Upper lobe of right lung (tissue), 1 donor: ENCODE data around the gene FAM53B. TPM values are rescaled to one million over a fixed set of nuclear protein-coding genes. Genes with fewer than 3 reads are reported as not detected.

Experiments
- ATAC-seq: fragments of 200-7000 bp; cut with Tn5 transposase; one replicate; pipeline ENCODE4 v1.9.1; 2020; ENCODE audit warnings: mild to moderate bottlenecking, moderate library complexity
- DNase-seq: peaks from one replicate; pipeline ENCODE4 v3.0.0-alpha.2; 2020
- H3K27ac ChIP-seq: fragments of 200-600 bp; one replicate; pipeline ENCODE4 v1.8.0; 2022
- H3K27me3 ChIP-seq: fragments of 200-600 bp; one replicate; pipeline ENCODE4 v1.8.0; 2022; ENCODE audit warnings: mild to moderate bottlenecking
- H3K36me3 ChIP-seq: fragments of 200-600 bp; one replicate; pipeline ENCODE4 v1.8.0; 2022
- H3K4me1 ChIP-seq: fragments of 200-600 bp; one replicate; pipeline ENCODE4 v1.8.0; 2022
- H3K4me3 ChIP-seq: fragments of 200-600 bp; one replicate; pipeline ENCODE4 v1.8.0; 2022; ENCODE audit warnings: mild to moderate bottlenecking
- H3K9me3 ChIP-seq: fragments of 200-600 bp; one replicate; pipeline ENCODE4 v1.8.0; 2022
- CTCF ChIP-seq: fragments of 200-600 bp; IDR thresholded peaks from one replicate; pipeline ENCODE4 v1.8.0; 2022; ENCODE audit warnings: antibody characterized with exemption
- intact Hi-C: fragments of 100-400 bp; cut with DNase I; formaldehyde crosslinking; loops from one replicate; pipeline ENCODE4 v1.11.0; 2022
- total RNA-seq: library from RNA; stranded (reverse); fragmentation: NEBNext Ultra II Directional; extraction: Animal tissue kit (Norgen Biotek cat#: 25700); gene quantifications from one replicate; pipeline ENCODE4 v1.2.1, GENCODE V29; 2021
- donor health status: DM: no; HTN: yes; CAD: no; lungs with severe emphysema.

Gene FAM53B
- total RNA-seq, 1 donor from 2014 or later, result 31.4 TPM

- H3K4me3 ChIP-seq, result no peak overlapping the region
- H3K36me3 ChIP-seq, result no peaks in the 10 kb centered on the region
- H3K27ac ChIP-seq, result peak overlapping the region; percentile 80
- H3K4me1 ChIP-seq, result peaks cover 78% of the 10 kb centered on the region
- no peaks in the 10 kb centered on the region for H3K9me3 ChIP-seq
- H3K27me3 ChIP-seq, result no peaks in the 10 kb centered on the region
- intact Hi-C loops, result no loop called here
- no peak for TF ChIP-seq CTCF
- DNase-seq, result no peak
- ATAC-seq, result no peak
These were observed 20.4 kb downstream of the FAM53B start for GRCh38 chr10:124723826-124724225.

GRCh38 chr10:124722798-124723783, 21.1 kb downstream of the FAM53B start:
- DNase-seq, result peak; percentile 70
- intact Hi-C loops, result no loop called here
- Histone ChIP-seq H3K27ac (peak overlapping the region; percentile 80), H3K4me3 (no peak overlapping the region), H3K9me3 (no peaks in the 10 kb centered on the region), H3K36me3 (no peaks in the 10 kb centered on the region), H3K27me3 (no peaks in the 10 kb centered on the region), H3K4me1 (peaks cover 80% of the 10 kb centered on the region)
- no peak for TF ChIP-seq CTCF
- peak; percentile 66 for ATAC-seq

DNA sequence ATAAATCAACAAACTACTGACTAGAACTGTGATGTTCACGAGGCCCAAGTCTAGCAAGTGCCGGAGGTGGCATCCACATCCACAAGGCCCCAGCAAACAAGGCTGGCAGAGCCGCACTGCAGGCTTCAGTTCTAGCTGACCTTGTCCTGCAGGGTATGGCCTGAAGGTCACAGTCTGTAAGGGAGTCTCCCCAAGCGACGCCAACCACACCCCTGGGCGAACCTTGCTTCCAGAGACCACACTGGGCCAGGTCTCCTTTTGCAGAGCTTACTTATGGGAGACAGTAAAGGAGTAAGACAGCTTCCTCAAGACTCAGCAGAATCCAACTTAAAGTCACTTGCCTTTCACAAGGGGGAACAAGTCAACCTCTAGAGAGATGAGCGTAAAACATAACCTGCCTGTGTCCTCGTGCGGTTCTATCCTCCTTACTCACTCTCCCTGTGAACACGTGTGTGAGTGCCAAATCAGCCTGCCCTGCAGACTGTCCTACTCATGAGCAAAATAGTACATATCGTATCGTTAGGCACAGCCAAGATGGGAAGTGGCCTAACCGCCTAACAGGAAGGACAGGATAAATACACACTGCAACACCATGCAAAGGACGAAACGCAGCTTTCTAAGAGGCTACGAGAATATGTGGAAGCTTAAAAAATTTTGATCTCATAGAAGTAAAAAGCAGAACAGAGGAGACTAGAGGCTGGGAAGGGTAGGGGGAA, 22.7 kb downstream of the FAM53B start:
- H3K9me3 ChIP-seq, result no peaks in the 10 kb centered on the region
- no peaks in the 10 kb centered on the region for H3K27me3 ChIP-seq
- peak; percentile 73 for ATAC-seq
- intact Hi-C loops, result no loop called here
- H3K36me3 ChIP-seq, result no peaks in the 10 kb centered on the region
- peak overlapping the region; percentile 80 for H3K27ac ChIP-seq
- peak; percentile 60 for DNase-seq
- no peak overlapping the region for H3K4me3 ChIP-seq
- TF ChIP-seq CTCF, result no peak
- H3K4me1 ChIP-seq, result peaks cover 86% of the 10 kb centered on the region

DNA sequence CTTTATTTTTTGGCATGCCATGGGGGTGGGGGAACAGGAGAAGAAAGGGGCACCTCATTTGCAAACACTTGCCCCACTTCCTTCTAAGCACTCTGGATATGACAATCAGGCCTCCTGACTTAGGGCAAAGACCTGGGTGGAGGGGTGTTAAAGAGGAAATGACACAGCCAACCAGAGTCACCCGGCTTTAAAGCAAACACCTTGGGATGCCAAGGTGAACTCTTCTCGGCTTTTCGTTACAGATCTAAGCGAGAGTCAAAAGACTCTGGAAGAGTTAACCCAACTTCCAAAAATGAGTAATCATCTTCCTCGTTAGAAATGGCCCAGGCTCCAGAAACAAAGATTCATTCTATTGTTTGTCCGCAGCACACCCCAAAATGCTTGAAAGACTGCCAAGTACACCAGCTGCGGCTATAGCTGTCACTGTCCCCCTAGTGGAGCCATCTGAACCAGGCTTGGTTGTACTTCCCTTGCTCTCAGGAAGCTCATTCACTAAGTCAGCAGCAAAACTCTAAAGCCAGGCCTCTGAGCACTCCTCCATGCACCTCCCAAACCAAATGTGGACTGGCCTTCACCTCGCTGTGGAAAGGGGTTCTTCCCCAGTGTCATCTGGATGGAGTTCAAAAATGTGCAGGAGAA, 24.8 kb downstream of the FAM53B start:
- ATAC-seq (peak; percentile 42), DNase-seq (peak; percentile 61)
- no peaks in the 10 kb centered on the region for H3K9me3 ChIP-seq
- H3K27me3 ChIP-seq, result no peaks in the 10 kb centered on the region
- H3K36me3 ChIP-seq, result no peaks in the 10 kb centered on the region
- intact Hi-C loops, result no loop called here
- peak overlapping the region; percentile 80 for H3K27ac ChIP-seq
- TF ChIP-seq CTCF, result peak; percentile 63
- peaks cover 81% of the 10 kb centered on the region for H3K4me1 ChIP-seq
- H3K4me3 ChIP-seq, result no peak overlapping the region

DNA sequence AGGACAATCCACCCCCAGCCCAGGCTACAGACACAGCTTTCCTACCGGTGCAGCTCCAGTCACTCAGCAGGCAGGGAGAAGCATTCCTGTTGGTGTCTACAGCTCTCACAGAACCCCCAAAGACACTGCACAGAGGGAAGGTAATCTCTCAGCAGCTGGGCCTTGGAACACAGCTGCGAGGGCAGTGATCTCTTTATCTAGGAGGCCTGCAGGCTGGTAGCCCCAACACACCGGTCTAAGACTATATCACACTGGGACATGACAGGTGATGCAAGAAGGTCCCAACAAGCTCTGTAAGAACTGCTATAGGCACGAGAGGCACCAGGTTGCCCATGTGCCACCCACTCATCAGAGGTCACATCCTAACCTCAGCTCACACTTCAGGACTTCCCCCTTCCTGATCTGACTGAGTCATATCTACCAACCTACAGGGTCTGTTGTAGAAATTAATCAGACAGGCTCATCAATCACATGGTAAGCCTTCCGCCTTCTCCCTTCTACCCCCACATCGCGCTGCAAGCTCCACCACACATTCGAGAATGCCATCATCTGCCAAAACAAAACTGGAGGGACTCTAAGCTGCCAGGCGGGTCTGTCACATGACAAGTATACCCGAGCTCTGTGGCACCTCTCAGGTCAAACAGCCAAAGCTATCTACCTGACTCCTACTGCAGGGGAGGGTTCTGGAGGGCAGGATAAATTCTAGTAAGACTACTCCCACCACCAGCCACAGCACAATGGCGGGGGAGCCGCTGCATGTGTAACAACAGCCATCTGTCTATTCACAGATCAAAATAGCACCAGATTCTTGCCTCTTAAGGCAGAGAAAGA, 26.1 kb downstream of the FAM53B start:
- no peaks in the 10 kb centered on the region for H3K27me3 ChIP-seq
- peak; percentile 78 for ATAC-seq
- intact Hi-C loops, result no loop called here

More for the DNA sequence above, 26.1 kb downstream of the FAM53B start:
- peak; percentile 69 for DNase-seq
- Histone ChIP-seq H3K4me1 (peaks cover 73% of the 10 kb centered on the region), H3K9me3 (no peaks in the 10 kb centered on the region), H3K27ac (peak overlapping the region; percentile 80), H3K36me3 (no peaks in the 10 kb centered on the region), H3K4me3 (no peak overlapping the region)
- TF ChIP-seq CTCF, result no peak
